Adrenal gland (tissue), 12 donors: ENCODE data around the gene SLC28A1. TPM values are rescaled to one million over a fixed set of nuclear protein-coding genes. Genes with fewer than 3 reads are reported as not detected.

ENCODE experiments used
- DNase-seq, 7 donors: peaks; one replicate each; pipeline ENCODE4 v3.0.0-alpha.2; 2019 to 2020
- H3K27ac ChIP-seq, 5 donors: fragments of 200-600 bp; sonication (generic) in 4 of 5; 1 replicate in 3 of 5; 2 replicates in 2 of 5; pipeline versions ENCODE4 v1.5.1 to v1.8.0; 2016 to 2020; ENCODE audit warnings: mild to moderate bottlenecking in 1 of 5
- H3K27me3 ChIP-seq: fragments of 200-600 bp; 2 replicates; pipeline ENCODE4 v1.8.0; 2021
- H3K36me3 ChIP-seq, 2 donors: fragments of 200-600 bp; replicated peaks in 1 of 2; 1 replicate in 1 of 2; 2 replicates in 1 of 2; pipeline versions ENCODE4 v1.5.1 to v1.8.0; 2018 to 2022
- H3K4me1 ChIP-seq, 2 donors: fragments of 200-600 bp; replicated peaks in 1 of 2; 1 replicate in 1 of 2; 2 replicates in 1 of 2; pipeline versions ENCODE4 v1.5.1 to v1.8.0; 2018 to 2021
- H3K4me3 ChIP-seq, 4 donors: fragments of 200-600 bp; sonication (generic) in 3 of 4; one replicate each; pipeline ENCODE4 v1.5.1; 2016 to 2018
- H3K9me3 ChIP-seq, 3 donors: fragments of 200-600 bp; sonication (generic) in 1 of 3; replicated peaks in 1 of 3; 1 replicate in 2 of 3; 2 replicates in 1 of 3; pipeline versions ENCODE4 v1.5.1 to v1.8.0; 2016 to 2021
- POLR2A ChIP-seq, 2 donors: fragments of 450-650 bp; IDR thresholded peaks; one replicate each; pipeline ENCODE4 v1.6.1; 2017; ENCODE audit warnings: antibody characterized with exemption in 2 of 2, mild to moderate bottlenecking in 2 of 2, moderate library complexity in 1 of 2
- WGBS, 4 donors: extraction: QIAGEN DNeasy Blood & Tissue Kit in 2 of 4; methylation state at CpG; one replicate each; pipeline versions ENCODE4 v1.1.5 to v1.1.7; 2013 to 2017; 5-methylcytosine and 5-hydroxymethylcytosine counted together
- intact Hi-C, 2 donors: fragments of 100-400 bp; cut with DNase I; formaldehyde crosslinking; loops; one replicate each; pipeline versions ENCODE4 v1.14.1 to v1.15.0; 2022 to 2023
- polyA plus RNA-seq, 3 donors: library from polyadenylated mRNA; stranded (reverse); fragments of 200-250 nt in 2 of 3; fragments of 350-450 nt in 1 of 3; fragmentation: Illumina TruSeq in 1 of 3; extraction: RNeasy Lipid Tissue Mini Kit (QIAGEN cat#74804) in 1 of 3; gene quantifications; one replicate each; pipeline ENCODE4 v1.2.3, GENCODE V29; 2013 to 2014
- total RNA-seq, 9 donors: library from RNA; depleted of rRNA in 4 of 9; stranded (reverse); fragments of >200 nt in 4 of 9; fragments of 120-200 nt in 1 of 9; fragmentation: NEBNext Ultra II Directional in 1 of 9; extraction: Animal tissue kit (Norgen Biotek cat#: 25700) in 1 of 9; gene quantifications; one replicate each; pipeline versions ENCODE4 v1.1.0 to v1.2.4, GENCODE V29; 2013 to 2023
- TF ChIP-seq, protein P1 (sequence below), 6 experiments: fragments of 450-650 bp in 4 of 6; fragments of 200-600 bp in 2 of 6; sonication (generic) in 1 of 6; IDR thresholded peaks; 1 replicate in 5 of 6; 2 replicates in 1 of 6; pipeline versions ENCODE4 v1.5.1 to v1.8.0; 2016 to 2021; ENCODE audit warnings: antibody characterized with exemption in 6 of 6, mild to moderate bottlenecking in 2 of 6, moderate library complexity in 1 of 6
- donor health status: healthy with polysubstance abuse.
- donor health status: Bipolar disorder and iron deficiency.
- donor health status: DM: yes; HTN: yes; CAD: no.
- donor health status: DM: no; HTN: no; CAD: no.
- donor health status: DM: no; HTN: no; CAD: no.
- donor health status: DM: yes; HTN: yes; CAD: no.

SLC28A1 gene
- total and polyA plus RNA-seq, 12 donors, result 0.03 to 0.19 (median 0.11) TPM; not detected in 4

DNA sequence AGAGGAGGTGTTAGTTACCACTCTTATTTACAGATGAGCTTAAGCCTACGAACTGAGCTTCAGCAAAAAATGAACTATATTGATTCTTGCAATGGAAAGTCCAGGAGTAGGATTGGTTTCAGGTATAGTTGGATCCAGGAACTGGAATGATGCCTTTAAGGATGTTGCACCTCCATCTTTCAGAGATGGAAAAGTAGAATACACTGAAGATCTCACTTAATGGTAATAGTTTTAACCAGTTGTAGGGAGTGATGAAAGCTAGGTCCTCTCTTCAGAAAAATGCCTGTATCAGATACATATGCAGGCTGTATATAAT lies 2.5 kb downstream of the SLC28A1 start:
- Histone ChIP-seq H3K4me1 (no peaks in the 10 kb centered on the region), H3K36me3 (no peaks in the 10 kb centered on the region), H3K4me3 (no peak overlapping the region), H3K27ac (no peak overlapping the region), H3K27me3 (no peaks in the 10 kb centered on the region), H3K9me3 (no peaks in the 10 kb centered on the region)
- WGBS, 4 donors, result 65 to 96% (median 74%) methylated on average over 1 of the region's 1 CpG
- DNase-seq, result no peak
- no peak for TF ChIP-seq POLR2A (IDR thresholded peaks at IDR 0.05)
- TF ChIP-seq, protein P1, sequence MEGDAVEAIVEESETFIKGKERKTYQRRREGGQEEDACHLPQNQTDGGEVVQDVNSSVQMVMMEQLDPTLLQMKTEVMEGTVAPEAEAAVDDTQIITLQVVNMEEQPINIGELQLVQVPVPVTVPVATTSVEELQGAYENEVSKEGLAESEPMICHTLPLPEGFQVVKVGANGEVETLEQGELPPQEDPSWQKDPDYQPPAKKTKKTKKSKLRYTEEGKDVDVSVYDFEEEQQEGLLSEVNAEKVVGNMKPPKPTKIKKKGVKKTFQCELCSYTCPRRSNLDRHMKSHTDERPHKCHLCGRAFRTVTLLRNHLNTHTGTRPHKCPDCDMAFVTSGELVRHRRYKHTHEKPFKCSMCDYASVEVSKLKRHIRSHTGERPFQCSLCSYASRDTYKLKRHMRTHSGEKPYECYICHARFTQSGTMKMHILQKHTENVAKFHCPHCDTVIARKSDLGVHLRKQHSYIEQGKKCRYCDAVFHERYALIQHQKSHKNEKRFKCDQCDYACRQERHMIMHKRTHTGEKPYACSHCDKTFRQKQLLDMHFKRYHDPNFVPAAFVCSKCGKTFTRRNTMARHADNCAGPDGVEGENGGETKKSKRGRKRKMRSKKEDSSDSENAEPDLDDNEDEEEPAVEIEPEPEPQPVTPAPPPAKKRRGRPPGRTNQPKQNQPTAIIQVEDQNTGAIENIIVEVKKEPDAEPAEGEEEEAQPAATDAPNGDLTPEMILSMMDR (IDR thresholded peaks at IDR 0.05), result no peak
- intact Hi-C loops, result no loop called here

DNA sequence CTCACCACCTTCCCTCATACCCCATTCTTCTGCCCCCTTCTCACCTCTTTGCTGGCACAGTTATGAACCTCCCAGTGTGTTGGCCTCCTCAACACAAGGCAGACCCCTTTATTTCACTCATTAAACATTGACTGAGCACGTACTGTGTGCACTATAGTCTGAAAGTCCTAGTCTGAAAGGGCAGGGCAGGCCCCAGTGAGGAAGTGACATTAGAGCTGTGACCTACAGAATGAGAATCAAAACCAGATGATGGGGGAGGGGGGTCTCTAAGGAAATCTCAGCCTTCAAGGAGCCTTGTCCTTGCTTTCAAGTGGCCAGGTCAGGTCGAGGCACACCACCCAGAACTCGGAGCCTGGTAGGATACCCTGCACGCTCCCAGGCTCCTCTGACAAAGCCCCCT lies 3.5 kb downstream of the SLC28A1 start:
- WGBS, 4 donors, result 77 to 83% (median 79%) methylated on average over 4 of the region's 4 CpGs
- Histone ChIP-seq H3K4me1 (no peaks in the 10 kb centered on the region), H3K9me3 (no peaks in the 10 kb centered on the region), H3K27ac (no peak overlapping the region), H3K36me3 (no peaks in the 10 kb centered on the region), H3K4me3 (no peak overlapping the region), H3K27me3 (no peaks in the 10 kb centered on the region)
- intact Hi-C loops, result no loop called here
- TF ChIP-seq, protein P1 (IDR thresholded peaks at IDR 0.05), result no peak
- no peak for TF ChIP-seq POLR2A (IDR thresholded peaks at IDR 0.05)
- no peak for DNase-seq

DNA sequence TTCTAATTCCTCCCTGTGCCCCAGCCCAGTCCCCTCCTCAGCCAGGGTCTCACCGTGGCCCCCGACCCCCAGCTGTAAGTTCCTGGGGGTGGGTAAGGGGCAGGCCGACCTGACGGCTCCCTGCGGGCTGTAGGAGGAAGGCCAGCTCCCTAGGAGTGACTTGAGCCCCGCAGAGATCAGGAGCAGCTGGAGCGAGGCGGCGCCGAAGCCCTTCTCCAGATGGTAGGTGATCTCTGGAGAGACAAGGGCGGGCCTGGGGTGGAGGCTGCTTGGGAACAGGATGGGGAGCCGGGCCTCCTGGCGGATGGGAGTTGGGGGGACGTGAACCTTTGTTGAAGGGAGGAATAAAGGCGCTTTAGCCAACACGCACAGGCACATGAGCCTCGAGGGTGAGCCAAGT lies 4.2 kb downstream of the SLC28A1 start:
- no peaks in the 10 kb centered on the region for H3K4me1 ChIP-seq

GRCh38 chr15:84889313-84889990 lies 5.0 kb downstream of the SLC28A1 start:
- H3K27ac ChIP-seq, result no peak overlapping the region
- intact Hi-C loops, result no loop called here
- H3K9me3 ChIP-seq, result no peaks in the 10 kb centered on the region
- H3K4me3 ChIP-seq, result no peak overlapping the region
- H3K4me1 ChIP-seq, result no peaks in the 10 kb centered on the region
- 87 to 89% (median 87%) methylated on average over 8 of the region's 8 CpGs for WGBS, 4 donors
- no peaks in the 10 kb centered on the region for H3K36me3 ChIP-seq
- no peak for DNase-seq
- no peaks in the 10 kb centered on the region for H3K27me3 ChIP-seq
- TF ChIP-seq, protein P1 (IDR thresholded peaks at IDR 0.05), result no peak
- no peak for TF ChIP-seq POLR2A (IDR thresholded peaks at IDR 0.05)

More for the DNA sequence above, 4.2 kb downstream of the SLC28A1 start:
- no peaks in the 10 kb centered on the region for H3K27me3 ChIP-seq
- no peak overlapping the region for H3K4me3 ChIP-seq
- intact Hi-C loops, result no loop called here
- H3K27ac ChIP-seq, result no peak overlapping the region
- TF ChIP-seq, protein P1 (IDR thresholded peaks at IDR 0.05), result no peak
- TF ChIP-seq POLR2A (IDR thresholded peaks at IDR 0.05), result no peak
- DNase-seq, result no peak
- H3K36me3 ChIP-seq, result no peaks in the 10 kb centered on the region
- 77 to 92% (median 85%) methylated on average over 12 to 17 of the region's 17 CpGs for WGBS, 4 donors
- no peaks in the 10 kb centered on the region for H3K9me3 ChIP-seq
